Keratinocyte (primary cell): ENCODE data around the gene IL27RA.

ENCODE experiments used
- EZH2 ChIP-seq: IDR thresholded peaks from one replicate; pipeline ENCODE4 v1.6.1; 2012; ENCODE audit warnings: inconsistent platforms, mild to moderate bottlenecking, low read length, moderate library complexity
- TF ChIP-seq, protein P1 (sequence below), 3 experiments: IDR thresholded peaks in 1 of 3; conservative IDR thresholded peaks in 1 of 3; optimal IDR thresholded peaks in 1 of 3; 2 replicates in 2 of 3; 3 replicates in 1 of 3; pipeline versions ENCODE3 to v1.5.1; 2011; ENCODE audit warnings: low read length in 3 of 3, mild to moderate bottlenecking in 3 of 3, moderate library complexity in 2 of 3, control low read depth in 1 of 3, inconsistent platforms in 1 of 3; ENCODE audit not compliant: insufficient read depth in 2 of 3; ENCODE audit errors: extremely low read depth in 1 of 3

DNA sequence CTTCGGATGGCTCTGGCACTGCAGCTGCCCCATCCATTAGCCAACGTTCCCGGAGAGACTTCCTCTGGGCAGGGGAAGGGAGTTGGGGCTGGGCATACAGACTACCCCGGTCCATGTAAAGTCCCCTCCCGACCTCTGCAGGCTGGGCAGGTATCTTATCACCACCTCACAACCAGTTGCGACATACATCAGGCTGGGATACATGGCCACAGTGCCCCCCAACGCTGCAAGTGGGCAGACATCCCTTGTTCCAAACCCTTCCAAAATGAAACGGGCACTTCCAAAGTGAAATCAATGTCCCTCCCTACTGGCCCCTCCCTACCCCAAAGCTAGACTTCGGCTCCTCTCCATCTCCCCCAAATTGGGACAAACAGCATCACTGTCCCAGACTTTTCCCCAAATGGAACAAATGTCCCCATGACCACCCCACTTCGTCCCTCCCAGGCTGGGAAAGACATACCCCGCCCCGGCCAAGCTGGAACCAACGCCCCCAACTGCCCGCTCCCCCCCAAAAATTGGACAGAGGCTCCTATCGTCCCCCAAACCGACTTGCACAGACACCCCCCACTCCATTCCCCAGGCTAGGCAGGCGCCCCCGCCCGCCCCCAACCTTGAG lies 25.3 kb downstream of the IL27RA start:
- TF ChIP-seq, protein P1, sequence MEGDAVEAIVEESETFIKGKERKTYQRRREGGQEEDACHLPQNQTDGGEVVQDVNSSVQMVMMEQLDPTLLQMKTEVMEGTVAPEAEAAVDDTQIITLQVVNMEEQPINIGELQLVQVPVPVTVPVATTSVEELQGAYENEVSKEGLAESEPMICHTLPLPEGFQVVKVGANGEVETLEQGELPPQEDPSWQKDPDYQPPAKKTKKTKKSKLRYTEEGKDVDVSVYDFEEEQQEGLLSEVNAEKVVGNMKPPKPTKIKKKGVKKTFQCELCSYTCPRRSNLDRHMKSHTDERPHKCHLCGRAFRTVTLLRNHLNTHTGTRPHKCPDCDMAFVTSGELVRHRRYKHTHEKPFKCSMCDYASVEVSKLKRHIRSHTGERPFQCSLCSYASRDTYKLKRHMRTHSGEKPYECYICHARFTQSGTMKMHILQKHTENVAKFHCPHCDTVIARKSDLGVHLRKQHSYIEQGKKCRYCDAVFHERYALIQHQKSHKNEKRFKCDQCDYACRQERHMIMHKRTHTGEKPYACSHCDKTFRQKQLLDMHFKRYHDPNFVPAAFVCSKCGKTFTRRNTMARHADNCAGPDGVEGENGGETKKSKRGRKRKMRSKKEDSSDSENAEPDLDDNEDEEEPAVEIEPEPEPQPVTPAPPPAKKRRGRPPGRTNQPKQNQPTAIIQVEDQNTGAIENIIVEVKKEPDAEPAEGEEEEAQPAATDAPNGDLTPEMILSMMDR (optimal IDR thresholded peaks at IDR 0.05 in 1 of 3, IDR thresholded peaks at IDR 0.05 in 1 of 3, conservative IDR thresholded peaks at IDR 0.05 in 1 of 3; ENCODE audit: extremely low read depth in 1 of 3, insufficient read depth in 2 of 3, low read length in 3 of 3), result no peak
- TF ChIP-seq EZH2, result no peak
